SK-N-SH (cell line): Measurements from ENCODE around the gene PRKAG1. TPM values are rescaled to one million over a fixed set of nuclear protein-coding genes. Genes with fewer than 3 reads are reported as not detected.

Experiments
- CTCF ChIA-PET: fragments of 300-600, 350-600 bp; formaldehyde crosslinking; extraction: SDS; loops from one replicate; lab custom pipeline; 2021; lab: Yijun Ruan, JAX
- POLR2A ChIA-PET: fragments of 350-600 bp; sonication (Branson Sonifier 250); formaldehyde crosslinking; extraction: SDS; loops from one replicate; lab custom pipeline; 2020; ENCODE audit warnings: antibody characterized with exemption, inconsistent platforms; lab: Yijun Ruan, JAX
- DNase-seq: peaks from one replicate; pipeline ENCODE4 v3.0.0; 2012
- H2AFZ ChIP-seq: fragments of 200-600 bp; sonication (generic); 2 replicates; pipeline ENCODE4 v1.8.1; 2016; ENCODE audit warnings: antibody characterized with exemption, mild to moderate bottlenecking, low read depth
- H3F3A ChIP-seq: fragments of 200-600 bp; sonication (generic); replicated peaks from 2 replicates; pipeline ENCODE3; 2016; ENCODE audit warnings: antibody characterized with exemption, mild to moderate bottlenecking; ENCODE audit not compliant: insufficient read depth
- H3K27ac ChIP-seq, 2 experiments: fragments of 200-500 bp in 1 of 2; fragments of 200-600 bp in 1 of 2; sonication (Bioruptor generic) in 1 of 2; sonication (generic), shearing (Covaris generic) in 1 of 2; 2 replicates each; pipeline versions ENCODE4 v1.5.1 to v1.6.1; 2014 to 2016; ENCODE audit warnings: low read depth in 2 of 2, inconsistent platforms in 1 of 2, low read length in 1 of 2, mild to moderate bottlenecking in 1 of 2, mixed read lengths in 1 of 2
- H3K27me3 ChIP-seq: fragments of 200-600 bp; sonication (generic), shearing (Covaris generic); 2 replicates; pipeline ENCODE4 v1.6.1; 2016; ENCODE audit warnings: mixed run types; ENCODE audit not compliant: insufficient read depth
- H3K36me3 ChIP-seq, 2 experiments: fragments of 200-500 bp in 1 of 2; fragments of 200-600 bp in 1 of 2; sonication (Bioruptor generic) in 1 of 2; sonication (generic) in 1 of 2; replicated peaks in 1 of 2; 2 replicates each; pipeline versions ENCODE3 to v1.5.1; 2014 to 2016; ENCODE audit warnings: low read length in 1 of 2, mild to moderate bottlenecking in 1 of 2; ENCODE audit not compliant: insufficient read depth in 2 of 2, control insufficient read depth in 1 of 2
- H3K4me1 ChIP-seq, 2 experiments: fragments of 200-500 bp in 1 of 2; fragments of 200-600 bp in 1 of 2; sonication (Bioruptor generic) in 1 of 2; sonication (generic), shearing (Covaris generic) in 1 of 2; 2 replicates each; pipeline versions ENCODE4 v1.5.1 to v1.6.1; 2014 to 2016; ENCODE audit warnings: low read depth in 1 of 2, low read length in 1 of 2, mixed run types in 1 of 2; ENCODE audit not compliant: insufficient read depth in 2 of 2, control insufficient read depth in 1 of 2
- H3K4me2 ChIP-seq: fragments of 200-600 bp; sonication (generic), shearing (Covaris generic); 2 replicates; pipeline ENCODE4 v1.6.1; 2017; ENCODE audit warnings: mixed run types
- H3K4me3 ChIP-seq, 2 experiments: fragments of 200-500 bp in 1 of 2; fragments of 200-600 bp in 1 of 2; sonication (Bioruptor generic) in 1 of 2; sonication (generic), shearing (Covaris generic) in 1 of 2; 2 replicates each; pipeline versions ENCODE4 v1.5.1 to v1.8.1; 2014 to 2016; ENCODE audit warnings: low read depth in 2 of 2, inconsistent platforms in 1 of 2, low read length in 1 of 2, mild to moderate bottlenecking in 1 of 2, mixed read lengths in 1 of 2, moderate library complexity in 1 of 2
- H3K79me2 ChIP-seq: fragments of 200-600 bp; sonication (generic); 2 replicates; pipeline ENCODE4 v1.8.1; 2017; ENCODE audit warnings: mild to moderate bottlenecking; ENCODE audit not compliant: insufficient read depth
- H3K9ac ChIP-seq: fragments of 200-600 bp; sonication (generic); 2 replicates; pipeline ENCODE4 v1.6.1; 2017; ENCODE audit warnings: mixed run types
- H3K9me2 ChIP-seq: fragments of 200-600 bp; sonication (generic); 2 replicates; pipeline ENCODE4 v1.6.1; 2017; ENCODE audit warnings: mixed run types
- H3K9me3 ChIP-seq: fragments of 200-600 bp; sonication (generic); 2 replicates; pipeline ENCODE4 v1.6.1; 2017; ENCODE audit warnings: mixed run types, mild to moderate bottlenecking, moderate library complexity
- H4K20me1 ChIP-seq: fragments of 200-600 bp; sonication (generic); 2 replicates; pipeline ENCODE4 v1.6.1; 2017; ENCODE audit warnings: mild to moderate bottlenecking, mixed run types; ENCODE audit not compliant: insufficient read depth
- CTCF ChIP-seq: fragments of 200-600 bp; sonication (generic); IDR thresholded peaks from 2 replicates; pipeline ENCODE4 v1.6.1; 2017; ENCODE audit warnings: antibody characterized with exemption, mild to moderate bottlenecking, moderate library complexity
- EP300 ChIP-seq, 2 experiments: IDR thresholded peaks; 2 replicates each; pipeline versions ENCODE4 v1.4.0 to v1.6.1; 2012; ENCODE audit warnings: borderline replicate concordance in 1 of 2, low read depth in 1 of 2, low read length in 1 of 2
- FOXJ3 ChIP-seq: sonication (generic); formaldehyde crosslinking; IDR thresholded peaks from 2 replicates; pipeline ENCODE4 v1.5.1; 2020; ENCODE audit warnings: mild to moderate bottlenecking, missing genetic modification reagents
- FOXM1 ChIP-seq: IDR thresholded peaks from 2 replicates; pipeline ENCODE4 v1.4.0; 2012; ENCODE audit warnings: low read depth, mild to moderate bottlenecking
- GABPA ChIP-seq: IDR thresholded peaks from 2 replicates; pipeline ENCODE4 v1.4.0; 2012; ENCODE audit warnings: low read depth, mild to moderate bottlenecking
- GATA2 ChIP-seq: sonication (generic); formaldehyde crosslinking; IDR thresholded peaks from 2 replicates; pipeline ENCODE4 v1.5.0; 2020; ENCODE audit warnings: mild to moderate bottlenecking, missing genetic modification reagents
- IRF3 ChIP-seq: fragments of 150-350 bp; IDR thresholded peaks from 2 replicates; pipeline ENCODE4 v1.6.1; 2016; ENCODE audit warnings: mild to moderate bottlenecking, low read depth, low read length
- MXI1 ChIP-seq: IDR thresholded peaks from 2 replicates; pipeline ENCODE4 v1.6.1; 2012; ENCODE audit warnings: mild to moderate bottlenecking, low read depth, low read length, improper control_type of control experiment
- PBX3 ChIP-seq: IDR thresholded peaks from 2 replicates; pipeline ENCODE4; 2012
- RCOR1 ChIP-seq: fragments of 150-350 bp; IDR thresholded peaks from 2 replicates; pipeline ENCODE4 v1.6.1; 2017; ENCODE audit warnings: antibody characterized with exemption, low read length
- RFX5 ChIP-seq: IDR thresholded peaks from 2 replicates; pipeline ENCODE4 v1.6.1; 2012; ENCODE audit warnings: mild to moderate bottlenecking, improper control_type of control experiment, low read length
- SIN3A ChIP-seq: IDR thresholded peaks from 2 replicates; pipeline ENCODE4 v1.6.1; 2012; ENCODE audit warnings: low read depth, mild to moderate bottlenecking, low read length, moderate library complexity, borderline replicate concordance
- SMC3 ChIP-seq: IDR thresholded peaks from 2 replicates; pipeline ENCODE4 v1.6.1; 2012; ENCODE audit warnings: low read depth, low read length, improper control_type of control experiment
- TEAD4 ChIP-seq: IDR thresholded peaks from 2 replicates; pipeline ENCODE4 v1.4.0; 2012; ENCODE audit warnings: mild to moderate bottlenecking, borderline replicate concordance; ENCODE audit not compliant: insufficient read depth
- USF2 ChIP-seq: fragments of 150-350 bp; IDR thresholded peaks from 2 replicates; pipeline ENCODE4 v1.6.1; 2017; ENCODE audit warnings: antibody characterized with exemption, low read length, low read depth, borderline replicate concordance
- ZBTB33 ChIP-seq: IDR thresholded peaks from 2 replicates; pipeline ENCODE4 v1.4.0; 2012; ENCODE audit warnings: low read depth, borderline replicate concordance
- WGBS: methylation state at CpG from one replicate; pipeline ENCODE4 v1.1.6; 2017; ENCODE audit warnings: low lambda C conversion rate; 5-methylcytosine and 5-hydroxymethylcytosine counted together
- polyA plus RNA-seq, 3 experiments: library from polyadenylated mRNA; depleted of rRNA; stranded (reverse); fragments of >200 nt; gene quantifications; 2 replicates each; pipeline ENCODE4 v1.2.3, GENCODE V29; 2012

Gene PRKAG1
- polyA plus RNA-seq, 1 of the 3 experiments (the other 2 are of a cell fraction): 75.1 TPM

- WGBS: 88% methylated on average over 12 of the region's 12 CpGs
- H3K9me2 ChIP-seq: no peaks in the 10 kb centered on the region
- H3K9ac ChIP-seq: no peak overlapping the region
- ChIA-PET CTCF (interaction anchor here (1.0 kb wide), 1 partner anchor 14 kb away, joined by 3 read pairs; no protein-coding TSS in a partner anchor), POLR2A (no interaction called here)
- peaks cover 0 to 4% of the 10 kb centered on the region in 2 experiments; a peak in 2 of 4 replicates for H3K4me1 ChIP-seq
- no peaks in the 10 kb centered on the region for H3K79me2 ChIP-seq
- no peak overlapping the region for H3K4me2 ChIP-seq
- H3K27ac ChIP-seq: no peak overlapping the region
- no peaks in the 10 kb centered on the region for H3K9me3 ChIP-seq
- peaks cover 19% of the 10 kb centered on the region for H3F3A ChIP-seq
- no peaks in the 10 kb centered on the region for H4K20me1 ChIP-seq
- no peak for DNase-seq
- no peak overlapping the region for H3K4me3 ChIP-seq
- H3K27me3 ChIP-seq: no peaks in the 10 kb centered on the region
- peaks cover 42 to 77% of the 10 kb centered on the region in 2 experiments for H3K36me3 ChIP-seq
- TF ChIP-seq GATA2 (no peak), EP300 (IDR thresholded peaks at IDR 0.05; ENCODE audit: borderline replicate concordance in 1 of 2, low read depth in 1 of 2, low read length in 1 of 2) (no peak), ZBTB33 (no peak), CTCF (no peak), RCOR1 (no peak), FOXM1 (no peak), TEAD4 (no peak), SMC3 (no peak), PBX3 (no peak), SIN3A (no peak)
- no peak overlapping the region for H2AFZ ChIP-seq
These were observed 6.0 kb upstream of the PRKAG1 start for GRCh38 chr12:49024543-49024942.

GRCh38 chr12:49023812-49024211 lies 5.2 kb upstream of the PRKAG1 start:
- H3K9me3 ChIP-seq: no peaks in the 10 kb centered on the region
- no peak overlapping the region for H3K9ac ChIP-seq
- H3K9me2 ChIP-seq: no peaks in the 10 kb centered on the region
- H3K4me1 ChIP-seq: peaks cover 0 to 7% of the 10 kb centered on the region in 2 experiments; a peak in 2 of 4 replicates
- 82% methylated on average over 2 of the region's 2 CpGs for WGBS
- no peak for DNase-seq
- no peaks in the 10 kb centered on the region for H3K79me2 ChIP-seq
- H2AFZ ChIP-seq: no peak overlapping the region
- POLR2A ChIA-PET: no interaction called here
- peaks cover 25% of the 10 kb centered on the region for H3F3A ChIP-seq
- no peaks in the 10 kb centered on the region for H4K20me1 ChIP-seq
- no peaks in the 10 kb centered on the region for H3K27me3 ChIP-seq
- no peak for TF ChIP-seq GABPA
- no peak for TF ChIP-seq RFX5
- no peak for TF ChIP-seq PBX3
- TF ChIP-seq USF2: no peak
- no peak for TF ChIP-seq IRF3
- TF ChIP-seq MXI1: no peak
- TF ChIP-seq GATA2: no peak
- no peak for TF ChIP-seq FOXJ3
- TF ChIP-seq SIN3A: no peak
- TF ChIP-seq, all 33 proteins: peak for 0
- no peak overlapping the region for H3K4me3 ChIP-seq
- no peak overlapping the region for H3K27ac ChIP-seq
- no peak overlapping the region for H3K4me2 ChIP-seq
- CTCF ChIA-PET: interaction anchor here (0.7 to 2.6 kb wide), 6 partner anchors 13 to 27 kb away, joined by 3 to 8 read pairs (median 3); no protein-coding TSS in a partner anchor
- H3K36me3 ChIP-seq: peaks cover 34 to 70% of the 10 kb centered on the region in 2 experiments
